Endothelial cell of umbilical vein (primary cell): ENCODE data around the gene PTAFR. TPM values are rescaled to one million over a fixed set of nuclear protein-coding genes. Genes with fewer than 3 reads are reported as not detected.

Experiments
- BruUV-seq: library from RNA; stranded (reverse); fragments of 400-500 nt; replicated peaks from 2 replicates; lab custom pipeline; 2021; lab: Mats Ljungman, UMichigan
- CTCF ChIA-PET: fragments of 300-600, 350-600 bp; sonication (Branson Sonifier 250); formaldehyde crosslinking; loops from one replicate; lab custom pipeline; 2021; ENCODE audit warnings: antibody characterized with exemption, inconsistent platforms; lab: Charles Lee
- POLR2A ChIA-PET: fragments of 300-600, 350-600 bp; sonication (Branson Sonifier 250); formaldehyde crosslinking; loops from one replicate; lab custom pipeline; 2021; ENCODE audit warnings: antibody characterized with exemption, inconsistent platforms; lab: Charles Lee
- DNase-seq: peaks from one replicate; pipeline ENCODE4 v3.0.0-alpha.2; 2011; ENCODE audit warnings: low read depth, low spot score
- FAIRE-seq: peaks from 2 replicates; lab custom pipeline; 2011; peaks lifted over from hg19 to GRCh38; lab: Jason Lieb, UNC
- H2AFZ ChIP-seq: 2 replicates; pipeline ENCODE4 v1.6.0; 2012; ENCODE audit warnings: low read depth, low read length, control low read depth, inconsistent platforms
- H3K27ac ChIP-seq: 2 replicates; pipeline ENCODE4 v1.5.1; 2011; ENCODE audit warnings: low read depth, mild to moderate bottlenecking, control low read depth, low read length, moderate library complexity; ENCODE audit not compliant: insufficient read depth
- H3K27me3 ChIP-seq, 2 experiments: 2 replicates each; pipeline versions ENCODE4 v1.6.0 to v1.6.1; 2011; ENCODE audit warnings: low read length in 2 of 2, mixed read lengths in 1 of 2; ENCODE audit not compliant: control insufficient read depth in 2 of 2, insufficient read depth in 2 of 2
- H3K36me3 ChIP-seq, 2 experiments: 2 replicates in 1 of 2; 3 replicates in 1 of 2; pipeline ENCODE4 v1.5.1; 2011; ENCODE audit warnings: low read length in 2 of 2, mild to moderate bottlenecking in 1 of 2, moderate library complexity in 1 of 2; ENCODE audit not compliant: control insufficient read depth in 2 of 2, insufficient read depth in 2 of 2; ENCODE audit errors: extremely low read depth in 1 of 2
- H3K4me1 ChIP-seq: 3 replicates; pipeline ENCODE4 v1.5.1; 2011; ENCODE audit warnings: mild to moderate bottlenecking, low read length; ENCODE audit not compliant: control insufficient read depth, insufficient read depth; ENCODE audit errors: extremely low read depth
- H3K4me2 ChIP-seq: 2 replicates; pipeline ENCODE4 v1.6.1; 2011; ENCODE audit warnings: low read length, control low read depth, mixed read lengths; ENCODE audit not compliant: insufficient read depth
- H3K4me3 ChIP-seq, 3 experiments: fragments of 200-600 bp in 1 of 3; sonication (generic), shearing (Covaris generic) in 1 of 3; replicated peaks in 1 of 3; 2 replicates each; pipeline ENCODE4 v1.5.1; 2011 to 2016; ENCODE audit warnings: control low read depth in 3 of 3, low read length in 3 of 3, mild to moderate bottlenecking in 2 of 3, inconsistent platforms in 1 of 3, low read depth in 1 of 3, moderate library complexity in 1 of 3; ENCODE audit not compliant: insufficient read depth in 1 of 3
- H3K79me2 ChIP-seq: 2 replicates; pipeline ENCODE4 v1.6.0; 2012; ENCODE audit warnings: low read length, inconsistent platforms; ENCODE audit not compliant: control insufficient read depth, insufficient read depth
- H3K9ac ChIP-seq: replicated peaks from 2 replicates; pipeline ENCODE3; 2011; ENCODE audit warnings: low read length, control low read depth; ENCODE audit not compliant: insufficient read depth; ENCODE audit errors: extremely low read depth
- H3K9me1 ChIP-seq: replicated peaks from 3 replicates; pipeline ENCODE4 v1.6.0; 2011; ENCODE audit warnings: mild to moderate bottlenecking, low read length; ENCODE audit not compliant: control insufficient read depth, insufficient read depth; ENCODE audit errors: extremely low read depth
- H3K9me3 ChIP-seq: replicated peaks from 2 replicates; pipeline ENCODE4 v1.5.1; 2012; ENCODE audit warnings: low read length, inconsistent platforms; ENCODE audit not compliant: control insufficient read depth, insufficient read depth
- H4K20me1 ChIP-seq: replicated peaks from 2 replicates; pipeline ENCODE3; 2011; ENCODE audit warnings: mild to moderate bottlenecking, low read length; ENCODE audit not compliant: control insufficient read depth, insufficient read depth; ENCODE audit errors: extremely low read depth
- EZH2 ChIP-seq: IDR thresholded peaks from 2 replicates; pipeline ENCODE4 v1.6.1; 2012; ENCODE audit warnings: borderline replicate concordance, low read depth, mild to moderate bottlenecking, moderate library complexity, low read length, inconsistent platforms; ENCODE audit not compliant: severe bottlenecking
- FOS ChIP-seq: IDR thresholded peaks from 2 replicates; pipeline ENCODE4 v1.6.1; 2011; ENCODE audit warnings: mild to moderate bottlenecking, low read length, moderate library complexity, borderline replicate concordance; ENCODE audit not compliant: insufficient read depth
- GATA2 ChIP-seq: IDR thresholded peaks from 2 replicates; pipeline ENCODE4 v1.7.0; 2011; ENCODE audit warnings: low read depth, mild to moderate bottlenecking, moderate library complexity, mixed read lengths, low read length; ENCODE audit not compliant: insufficient read length, insufficient read depth
- JUN ChIP-seq: IDR thresholded peaks from 2 replicates; pipeline ENCODE4 v1.6.1; 2011; ENCODE audit warnings: borderline replicate concordance, low read depth; ENCODE audit not compliant: insufficient read length, insufficient read depth
- MYC ChIP-seq: IDR thresholded peaks from one replicate; pipeline ENCODE4 v1.6.1; 2011; ENCODE audit warnings: mild to moderate bottlenecking, low read depth, low read length
- POLR2A ChIP-seq: IDR thresholded peaks from 2 replicates; pipeline ENCODE4 v1.6.1; 2012; ENCODE audit warnings: low read depth, mild to moderate bottlenecking, control low read depth, low read length
- POLR2AphosphoS5 ChIP-seq: IDR thresholded peaks from 2 replicates; pipeline ENCODE4 v1.6.1; 2012; ENCODE audit warnings: low read depth, mild to moderate bottlenecking, control low read depth, low read length, moderate library complexity; ENCODE audit not compliant: insufficient read depth
- dilution Hi-C: fragments of 300-500 bp; cut with MboI; formaldehyde crosslinking; loops from one replicate; pipeline ENCODE4 v1.15.0; 2019; ENCODE audit warnings: low sequenced_read_pairs; ENCODE audit not compliant: extremely low pct_ligation_motif_present
- intact Hi-C: fragments of 100-400 bp; cut with micrococcal nuclease; formaldehyde crosslinking; loops from one replicate; pipeline ENCODE4 v1.10.0; 2022
- polyA plus RNA-seq, 4 experiments: library from polyadenylated mRNA; depleted of rRNA in 3 of 4; stranded (reverse) in 3 of 4; unstranded in 1 of 4; fragments of >200 nt; gene quantifications; 2 replicates each; pipeline versions ENCODE4 v1.2.1 to v1.2.3, GENCODE V29; 2011 to 2012; ENCODE audit warnings: missing spikeins in 1 of 4
- total RNA-seq: library from RNA; stranded (reverse); gene quantifications from 2 replicates; pipeline ENCODE4 v1.2.3, GENCODE V29; 2021
- TF ChIP-seq, protein P1 (sequence below): IDR thresholded peaks from 2 replicates; pipeline ENCODE4 v1.6.1; 2011; ENCODE audit not compliant: insufficient read depth, insufficient read length
- TF ChIP-seq, protein P2 (sequence below), 2 donors: IDR thresholded peaks; 1 replicate in 1 of 2; 2 replicates in 1 of 2; pipeline ENCODE4 v1.5.1; 2011; ENCODE audit warnings: low read length in 2 of 2, mild to moderate bottlenecking in 2 of 2, moderate library complexity in 2 of 2, control low read depth in 1 of 2, inconsistent platforms in 1 of 2, low read depth in 1 of 2; ENCODE audit not compliant: insufficient read depth in 1 of 2; ENCODE audit errors: extremely low read depth in 1 of 2

PTAFR gene
- total and polyA plus RNA-seq, 2 donors (not counting 3 experiments of a cell fraction or from before 2014, with no cell fraction given), result 0.20 to 0.32 TPM

DNA sequence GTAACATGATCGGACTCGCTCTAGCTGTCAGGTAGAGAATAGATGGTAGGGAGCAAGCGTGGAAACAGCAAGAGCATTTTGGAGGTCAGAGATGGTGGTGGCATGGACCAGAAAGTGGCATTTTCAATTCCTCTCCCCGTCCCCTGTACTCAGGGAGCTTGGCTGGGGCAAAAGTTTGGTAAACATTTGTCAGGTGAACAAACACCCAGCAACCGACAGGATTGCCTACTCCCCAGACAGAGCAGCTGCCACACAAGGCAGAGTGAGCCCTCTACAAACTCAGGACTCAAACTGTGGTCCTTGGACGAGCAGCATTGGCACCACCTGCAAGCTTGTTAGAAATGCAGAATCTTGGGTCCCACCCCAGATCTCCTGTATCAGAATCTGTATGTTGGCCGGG lies 14.3 kb downstream of the PTAFR start:
- H3K9me1 ChIP-seq, result no peaks in the 10 kb centered on the region
- no peak overlapping the region for H3K9ac ChIP-seq
- TF ChIP-seq POLR2A (no peak), EZH2 (no peak), GATA2 (no peak), FOS (no peak)
- H3K27ac ChIP-seq, result no peak overlapping the region
- H3K4me2 ChIP-seq, result no peak overlapping the region
- DNase-seq (no peak), FAIRE-seq (no peak)
- no TSS peak for BruUV-seq
- H3K9me3 ChIP-seq, result no peaks in the 10 kb centered on the region
- peaks cover 6% of the 10 kb centered on the region for H3K4me1 ChIP-seq
- dilution Hi-C loops, result no loop called here
- CTCF ChIA-PET, result interaction anchor here (1.6 kb wide), 1 partner anchor 47 kb away, joined by 6 read pairs; no protein-coding TSS in a partner anchor
- H4K20me1 ChIP-seq, result no peaks in the 10 kb centered on the region
- POLR2A ChIA-PET, result interaction anchor here (0.7 kb wide), 1 partner anchor 113 kb away, joined by 3 read pairs; no protein-coding TSS in a partner anchor
- no peaks in the 10 kb centered on the region for H3K36me3 ChIP-seq
- no peak overlapping the region for H2AFZ ChIP-seq
- H3K4me3 ChIP-seq, result no peak overlapping the region
- intact Hi-C loops, result loop anchor here (5.0 kb wide), 1 partner anchor 50 kb away; no protein-coding TSS in a partner anchor
- no peaks in the 10 kb centered on the region for H3K27me3 ChIP-seq
- H3K79me2 ChIP-seq, result no peaks in the 10 kb centered on the region

DNA sequence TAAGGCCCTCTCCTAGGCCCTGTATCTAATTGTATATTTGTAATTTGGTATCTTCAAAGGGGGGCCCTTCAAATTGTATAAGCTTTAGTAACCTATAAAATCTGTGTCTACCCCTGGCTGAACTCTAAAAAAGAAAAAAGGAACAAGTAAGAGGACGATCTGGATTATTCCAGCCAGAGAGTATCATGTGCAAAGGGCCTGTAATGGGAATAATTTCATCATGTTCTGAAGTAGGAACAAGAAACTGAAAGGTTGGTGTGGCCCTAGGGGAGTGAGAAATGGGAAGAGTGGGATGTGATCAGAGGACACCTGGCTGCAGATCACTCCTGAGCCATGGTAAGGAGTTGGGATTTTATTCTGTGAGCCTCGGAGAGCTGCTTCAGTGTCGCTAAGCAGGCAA lies 14.7 kb downstream of the PTAFR start:
- no peaks in the 10 kb centered on the region for H3K27me3 ChIP-seq
- peaks cover 6% of the 10 kb centered on the region for H3K4me1 ChIP-seq
- no peaks in the 10 kb centered on the region for H3K79me2 ChIP-seq
- H3K27ac ChIP-seq, result no peak overlapping the region
- TF ChIP-seq POLR2A, result no peak
- TF ChIP-seq MYC, result no peak
- no peak for TF ChIP-seq POLR2AphosphoS5
- TF ChIP-seq, protein P1, sequence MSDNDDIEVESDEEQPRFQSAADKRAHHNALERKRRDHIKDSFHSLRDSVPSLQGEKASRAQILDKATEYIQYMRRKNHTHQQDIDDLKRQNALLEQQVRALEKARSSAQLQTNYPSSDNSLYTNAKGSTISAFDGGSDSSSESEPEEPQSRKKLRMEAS, result no peak
- no peak for TF ChIP-seq EZH2
- TF ChIP-seq, protein P2, sequence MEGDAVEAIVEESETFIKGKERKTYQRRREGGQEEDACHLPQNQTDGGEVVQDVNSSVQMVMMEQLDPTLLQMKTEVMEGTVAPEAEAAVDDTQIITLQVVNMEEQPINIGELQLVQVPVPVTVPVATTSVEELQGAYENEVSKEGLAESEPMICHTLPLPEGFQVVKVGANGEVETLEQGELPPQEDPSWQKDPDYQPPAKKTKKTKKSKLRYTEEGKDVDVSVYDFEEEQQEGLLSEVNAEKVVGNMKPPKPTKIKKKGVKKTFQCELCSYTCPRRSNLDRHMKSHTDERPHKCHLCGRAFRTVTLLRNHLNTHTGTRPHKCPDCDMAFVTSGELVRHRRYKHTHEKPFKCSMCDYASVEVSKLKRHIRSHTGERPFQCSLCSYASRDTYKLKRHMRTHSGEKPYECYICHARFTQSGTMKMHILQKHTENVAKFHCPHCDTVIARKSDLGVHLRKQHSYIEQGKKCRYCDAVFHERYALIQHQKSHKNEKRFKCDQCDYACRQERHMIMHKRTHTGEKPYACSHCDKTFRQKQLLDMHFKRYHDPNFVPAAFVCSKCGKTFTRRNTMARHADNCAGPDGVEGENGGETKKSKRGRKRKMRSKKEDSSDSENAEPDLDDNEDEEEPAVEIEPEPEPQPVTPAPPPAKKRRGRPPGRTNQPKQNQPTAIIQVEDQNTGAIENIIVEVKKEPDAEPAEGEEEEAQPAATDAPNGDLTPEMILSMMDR (IDR thresholded peaks at IDR 0.05; ENCODE audit: extremely low read depth in 1 of 2, insufficient read depth in 1 of 2, low read depth in 1 of 2, low read length in 2 of 2), result no peak
- no peak for TF ChIP-seq FOS
- TF ChIP-seq GATA2, result no peak
- no peak for TF ChIP-seq JUN
- dilution Hi-C loops, result no loop called here
- H4K20me1 ChIP-seq, result no peaks in the 10 kb centered on the region
- no peaks in the 10 kb centered on the region for H3K9me3 ChIP-seq
- no peaks in the 10 kb centered on the region for H3K36me3 ChIP-seq
- H3K9me1 ChIP-seq, result no peaks in the 10 kb centered on the region
- POLR2A ChIA-PET, result no interaction called here
- no TSS peak for BruUV-seq
- H3K9ac ChIP-seq, result no peak overlapping the region
- no peak for FAIRE-seq
- DNase-seq, result no peak
- no peak overlapping the region for H3K4me3 ChIP-seq
- H2AFZ ChIP-seq, result no peak overlapping the region
- H3K4me2 ChIP-seq, result no peak overlapping the region
- CTCF ChIA-PET, result interaction anchor here (1.6 to 1.9 kb wide), 2 partner anchors 47 to 70 kb away, joined by 6 to 12 read pairs; no protein-coding TSS in a partner anchor
- intact Hi-C loops, result loop anchor here (1.0 to 5.0 kb wide), 2 partner anchors 49 to 73 kb away; partner anchors contain the start of gene EYA3
